GM12801 (cell line): ENCODE data around the gene HPS1.

Source experiments
- CTCF ChIP-seq: IDR thresholded peaks from one replicate; pipeline ENCODE4 v1.5.1; 2011; ENCODE audit warnings: control low read depth; ENCODE audit not compliant: insufficient read length; ENCODE audit errors: extremely low read depth

Gene HPS1

GRCh38 chr10:98407744-98408241 lies 38.9 kb downstream of the HPS1 start:
- no peak for TF ChIP-seq CTCF

DNA sequence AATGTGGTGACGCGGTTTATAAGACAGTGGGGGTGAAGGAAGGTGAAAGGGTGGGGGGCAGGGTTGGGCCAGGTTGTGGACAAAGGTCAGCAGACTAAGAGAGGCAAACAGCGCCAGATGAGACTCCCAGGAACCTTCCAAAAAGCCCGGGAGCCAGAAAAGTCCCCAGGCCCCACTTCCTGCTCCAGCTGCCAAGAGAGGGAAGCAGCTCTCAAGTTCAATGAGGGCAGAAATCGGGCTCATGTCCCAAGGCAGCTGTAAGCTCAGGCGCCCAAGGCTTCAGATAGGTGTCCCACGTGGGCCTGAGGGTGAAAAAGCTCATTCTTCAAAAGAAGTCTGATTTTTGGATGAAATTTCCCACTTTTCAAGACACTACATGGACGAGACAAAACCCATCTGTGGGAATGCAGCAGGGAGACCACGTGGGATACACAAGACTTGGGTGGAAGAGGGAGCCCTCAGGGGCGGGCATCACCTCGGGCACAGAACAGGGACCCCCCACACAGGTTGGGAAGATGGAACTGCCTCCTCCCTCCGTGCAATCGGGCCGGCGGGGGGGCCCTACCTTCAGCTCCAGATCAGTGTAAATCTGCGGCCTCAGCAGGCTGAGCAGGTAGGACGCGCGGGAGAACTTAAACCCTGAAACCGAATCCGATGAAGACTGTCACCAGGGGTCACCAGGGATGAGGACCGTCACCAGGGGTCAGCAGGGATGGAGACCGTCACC lies 39.6 kb downstream of the HPS1 start:
- no peak for TF ChIP-seq CTCF

DNA sequence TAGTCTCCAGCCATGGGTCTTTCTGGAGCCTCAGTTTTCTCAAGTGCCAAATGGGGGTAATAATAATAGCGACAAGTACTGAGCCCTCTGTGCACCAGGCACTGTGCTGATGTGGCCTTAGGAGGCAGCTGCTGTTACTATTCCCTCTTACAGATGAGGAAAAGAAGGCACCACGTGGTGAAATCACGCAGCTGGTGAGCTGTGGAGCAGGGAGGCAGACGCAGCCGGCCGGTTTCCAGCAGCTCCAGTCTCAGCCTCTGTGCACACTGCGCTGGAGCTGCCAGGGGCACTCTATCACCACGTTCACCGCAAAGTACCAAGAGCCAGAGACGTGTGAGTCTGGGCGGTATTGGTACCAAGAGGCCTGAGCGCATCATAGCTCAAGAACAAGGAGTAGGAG lies 41.3 kb downstream of the HPS1 start:
- TF ChIP-seq CTCF = no peak

- TF ChIP-seq CTCF = no peak
Observed at GRCh38 chr10:98404571-98405359, 42.0 kb downstream of the HPS1 start.

DNA sequence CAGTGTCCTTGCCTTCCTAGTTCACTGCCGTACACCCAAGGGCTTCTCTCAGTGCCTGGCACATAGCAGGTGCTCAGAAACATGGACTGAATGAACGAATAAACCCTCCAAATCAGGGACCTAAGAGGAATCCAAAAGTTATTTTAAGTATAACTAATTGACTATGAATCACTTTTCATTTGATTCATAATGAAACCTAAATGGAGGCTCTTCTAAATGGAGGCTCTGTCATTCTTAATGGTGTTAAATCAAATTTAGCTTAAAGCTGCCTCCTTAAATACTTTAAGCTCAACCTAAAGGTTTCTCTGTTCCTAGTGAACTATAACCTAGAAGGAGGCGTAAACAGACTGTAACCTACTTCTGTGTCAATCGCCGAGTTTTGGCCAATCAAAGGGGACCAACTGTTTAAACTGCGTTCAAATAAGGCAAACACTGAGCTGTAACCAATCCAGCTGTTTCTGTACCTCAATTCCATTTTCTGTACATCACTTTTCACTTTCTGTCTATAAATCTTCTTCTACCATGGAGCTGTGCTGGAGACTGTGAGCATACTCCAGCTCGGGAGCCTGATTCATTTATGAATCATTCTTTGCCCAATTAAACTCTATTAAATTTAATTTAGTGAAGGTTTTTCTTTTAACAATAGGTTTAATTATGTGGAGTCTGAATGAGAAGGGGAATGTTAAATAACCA lies 42.8 kb downstream of the HPS1 start:
- TF ChIP-seq CTCF = no peak

GRCh38 chr10:98402931-98403718 lies 43.6 kb downstream of the HPS1 start:
- TF ChIP-seq CTCF = no peak
